ENCODE data around the gene ANXA4. TPM values are rescaled to one million over a fixed set of nuclear protein-coding genes. Genes with fewer than 3 reads are reported as not detected.

ANXA4 gene
- total and polyA plus RNA-seq, 2 of the 13 experiments (the other 11 are each of a cell fraction or from before 2014, with no cell fraction given): 155 to 168 TPM

- TF ChIP-seq ZNF407 (CRISPR knock-in tag; IDR thresholded peaks at IDR 0.05; ENCODE audit: not compliant biosample characterization): no peak
- no peak for TF ChIP-seq POLR2AphosphoS2 (IDR thresholded peaks at IDR 0.05; ENCODE audit: low read depth, low read length)
- TF ChIP-seq ZNF414 (CRISPR knock-in tag; IDR thresholded peaks at IDR 0.05): no peak
- no peak for TF ChIP-seq ATF6 (CRISPR knock-in tag; conservative IDR thresholded peaks at IDR 0.05)
- no peak for TF ChIP-seq BRCA1 (CRISPR knock-in tag; IDR thresholded peaks at IDR 0.05)
- no peak for TF ChIP-seq ZNF292 (CRISPR knock-in tag; IDR thresholded peaks at IDR 0.05; ENCODE audit: borderline replicate concordance, low read depth)
- TF ChIP-seq ZFP36L2 (CRISPR knock-in tag; IDR thresholded peaks at IDR 0.05): no peak
- no peak for TF ChIP-seq ZBTB2 (CRISPR knock-in tag; IDR thresholded peaks at IDR 0.05; ENCODE audit: low read depth)
- TF ChIP-seq ZNF205 (CRISPR knock-in tag; IDR thresholded peaks at IDR 0.05): no peak
Observed at GRCh38 chr2:69717186-69717585, 24.7 kb upstream of the ANXA4 start (continued).

Data from HepG2 (cell line).